HL-60/S4 (cell line): ENCODE results near the gene TWSG1.

Source experiments
- in situ Hi-C: fragments of 300-500 bp; cut with MboI; formaldehyde crosslinking; loops from 2 replicates; pipeline ENCODE4 v1.14.3; 2022; ENCODE audit warnings: low sequenced_read_pairs

TWSG1 gene

DNA sequence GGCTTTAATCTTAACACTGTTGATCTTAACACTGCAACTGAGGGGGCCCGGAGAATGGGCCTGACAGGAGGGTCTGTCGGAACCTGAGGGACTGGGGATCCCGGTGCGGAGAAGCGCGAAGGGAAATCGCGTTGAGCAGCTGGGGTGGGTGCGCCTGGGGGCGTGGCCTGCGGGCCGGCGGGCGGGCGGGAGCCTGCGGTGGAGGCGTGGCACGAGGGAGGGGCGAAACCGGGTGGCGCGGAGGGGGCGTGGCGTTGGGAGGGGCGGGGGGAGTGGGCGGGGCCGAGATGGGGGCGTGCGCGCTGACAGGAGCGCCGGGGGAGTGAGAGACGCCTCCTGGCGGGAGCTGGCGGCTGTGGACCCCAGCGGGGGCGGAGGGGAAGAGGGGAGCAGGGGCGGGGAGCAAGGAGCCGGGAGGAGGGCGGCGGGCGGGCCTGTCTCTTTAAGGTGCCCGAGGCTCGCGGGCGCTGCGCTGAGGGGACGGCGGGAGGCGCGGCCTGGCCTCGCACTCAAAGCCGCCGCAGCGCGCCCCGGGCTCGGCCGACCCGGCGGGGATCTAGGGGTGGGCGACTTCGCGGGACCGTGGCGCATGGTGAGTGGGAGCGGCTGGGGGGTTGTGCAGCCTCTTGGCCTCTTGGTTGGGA is at the start of gene TWSG1:
TWSG1 (plus strand) TSS at position 445 of the 644 bp plus-strand sequence. CDS start 2,457 bp downstream, outside the sequence.
- in situ Hi-C loops, result no loop called here

DNA sequence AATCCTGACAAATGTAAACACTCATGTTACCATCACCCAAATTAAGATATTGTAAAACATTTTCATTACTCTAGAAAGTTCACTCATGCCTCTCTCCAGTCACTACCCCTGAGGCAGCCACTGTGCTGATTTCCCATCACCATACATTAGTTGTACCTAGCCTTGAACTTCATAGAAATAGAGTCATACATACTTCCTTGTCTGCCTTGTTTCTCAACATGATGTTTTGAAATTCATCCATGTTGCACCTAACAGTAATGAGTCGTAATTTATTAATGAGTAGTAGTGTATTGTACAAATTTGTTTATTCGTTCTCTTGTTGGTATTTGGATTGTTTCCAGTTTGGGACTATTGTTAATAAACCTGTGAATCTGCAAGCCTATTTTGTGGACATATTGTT is 49.0 kb upstream of the TWSG1 start:
- in situ Hi-C loops, result no loop called here

DNA sequence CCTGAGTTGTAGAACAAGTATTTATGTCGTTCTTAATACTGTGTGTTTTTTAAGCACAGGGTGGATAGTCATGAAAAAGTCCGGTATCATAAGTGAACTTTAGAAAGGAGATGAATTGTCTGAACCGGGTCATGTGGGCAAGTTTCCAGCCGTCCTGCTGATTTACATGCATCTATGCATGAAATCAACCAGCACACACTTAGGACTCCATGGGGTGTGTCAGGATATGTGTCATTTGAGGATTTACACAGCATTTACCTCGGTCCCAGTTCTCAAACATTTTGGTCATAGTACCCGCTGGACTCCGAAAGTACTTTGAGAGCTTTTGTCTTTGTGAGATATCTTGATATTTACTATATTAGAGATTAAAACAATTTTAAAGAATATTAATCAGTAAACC is 47.5 kb upstream of the TWSG1 start:
- in situ Hi-C loops, result no loop called here

DNA sequence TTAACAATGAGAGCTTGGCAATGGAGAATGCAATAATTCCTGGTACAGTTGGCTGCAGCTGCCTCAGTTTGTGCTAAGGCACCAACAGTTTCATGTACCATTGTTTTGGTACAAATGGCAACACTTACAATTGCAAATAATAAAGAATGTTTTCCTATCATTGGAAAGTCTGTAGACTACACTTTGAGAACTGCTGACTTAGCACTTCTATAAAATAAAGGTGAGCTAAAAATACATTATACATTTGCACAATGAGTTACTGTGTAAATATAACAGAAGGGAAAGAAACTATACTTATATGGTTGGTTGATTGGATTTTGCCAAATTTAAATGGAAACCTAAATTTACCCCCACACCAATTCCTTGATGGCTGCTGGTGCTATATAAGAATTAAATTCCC is 44.9 kb upstream of the TWSG1 start:
- in situ Hi-C loops, result no loop called here

DNA sequence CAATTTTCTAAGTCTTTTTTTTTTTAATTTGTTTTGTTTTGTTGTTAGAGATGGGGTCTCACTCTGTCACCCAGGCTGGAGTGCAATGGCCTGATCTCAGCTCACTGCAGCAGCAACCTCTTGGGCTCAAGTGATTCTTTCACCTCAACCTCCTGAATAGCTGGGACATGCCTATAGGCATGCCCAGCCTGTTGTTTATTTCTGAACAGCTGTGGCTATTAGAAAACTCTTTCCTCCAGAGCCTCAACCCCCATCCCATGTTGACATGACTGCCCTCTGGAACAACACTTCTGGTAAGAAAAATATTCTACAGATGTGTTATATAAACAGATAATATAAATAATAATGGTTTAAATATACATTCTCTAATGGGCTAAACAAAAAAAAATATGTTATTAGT is 44.4 kb upstream of the TWSG1 start:
- in situ Hi-C loops, result no loop called here

DNA sequence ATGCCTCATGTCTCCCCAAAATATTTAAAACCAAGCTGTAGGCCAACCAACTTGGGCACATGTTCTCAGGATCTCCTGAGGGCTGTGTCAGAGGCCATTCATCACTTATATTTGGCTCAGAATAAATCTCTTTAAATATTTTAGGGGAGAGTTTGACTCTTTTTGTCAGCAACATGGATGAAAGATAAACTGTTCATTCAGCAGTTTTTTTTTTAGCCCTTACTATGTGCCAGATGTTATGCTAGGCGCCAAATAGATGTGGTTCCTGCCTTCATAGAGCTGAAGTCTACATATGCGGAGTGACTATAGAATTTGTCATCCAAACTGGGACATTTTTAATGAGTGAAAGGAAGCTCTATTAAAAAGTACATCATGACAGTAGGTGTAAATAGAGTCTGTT is 42.5 kb upstream of the TWSG1 start:
- in situ Hi-C loops, result no loop called here

DNA sequence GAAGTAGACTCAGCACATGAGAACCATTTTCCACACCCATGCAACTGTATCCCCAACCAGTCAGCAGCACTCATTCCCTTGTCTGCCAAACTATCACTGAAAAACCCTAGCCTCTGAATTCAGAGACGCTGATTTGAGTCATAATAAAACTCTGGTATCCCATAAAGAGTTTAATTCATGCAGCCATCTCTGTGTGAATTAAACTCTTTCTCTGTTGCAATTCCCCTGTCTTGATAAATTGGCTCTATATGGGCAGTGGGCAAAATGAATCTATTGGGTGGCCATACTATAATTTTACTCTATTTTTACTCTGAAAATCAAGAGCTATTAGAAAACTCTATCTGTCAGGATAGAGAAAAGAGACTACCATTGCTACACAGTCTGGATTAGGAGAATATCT is 40.6 kb upstream of the TWSG1 start:
- in situ Hi-C loops, result no loop called here

DNA sequence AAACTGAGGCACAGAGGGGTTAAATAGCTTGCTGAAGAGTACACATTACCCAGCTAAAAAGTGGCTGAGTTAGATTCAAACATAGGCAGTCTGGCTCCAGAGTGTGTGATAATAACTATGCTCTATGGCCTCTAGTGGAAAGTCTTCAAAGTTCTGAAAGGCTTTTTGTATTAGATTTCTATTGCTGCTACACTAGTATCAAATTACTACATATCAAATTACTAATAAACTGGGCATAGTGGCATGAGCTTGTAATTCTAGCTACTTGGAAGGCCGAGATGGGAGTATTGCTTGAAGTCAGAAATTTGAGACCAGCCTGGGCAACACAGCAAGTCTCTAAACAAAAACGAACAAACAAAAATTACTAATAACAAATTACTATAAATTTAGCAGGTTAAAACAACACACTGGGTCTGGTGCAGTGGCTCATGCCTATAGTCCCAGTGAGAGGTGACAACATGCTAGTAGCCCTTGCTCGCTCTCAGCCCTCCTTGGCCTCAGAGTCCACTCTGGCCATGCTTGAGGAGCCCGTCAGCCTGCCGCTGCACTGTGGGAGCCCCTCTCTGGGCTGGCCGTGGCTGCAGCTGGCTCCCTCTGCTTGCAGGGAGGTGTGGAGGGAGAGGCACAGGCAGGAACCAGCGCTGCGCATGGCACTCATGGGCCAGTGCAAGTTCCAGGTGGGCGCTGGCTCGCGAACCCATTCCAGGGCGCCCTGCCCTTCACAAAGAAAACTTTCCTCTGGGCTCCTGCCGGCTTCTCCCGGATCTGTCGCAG is 38.2 kb upstream of the TWSG1 start:
- in situ Hi-C loops, result no loop called here

DNA sequence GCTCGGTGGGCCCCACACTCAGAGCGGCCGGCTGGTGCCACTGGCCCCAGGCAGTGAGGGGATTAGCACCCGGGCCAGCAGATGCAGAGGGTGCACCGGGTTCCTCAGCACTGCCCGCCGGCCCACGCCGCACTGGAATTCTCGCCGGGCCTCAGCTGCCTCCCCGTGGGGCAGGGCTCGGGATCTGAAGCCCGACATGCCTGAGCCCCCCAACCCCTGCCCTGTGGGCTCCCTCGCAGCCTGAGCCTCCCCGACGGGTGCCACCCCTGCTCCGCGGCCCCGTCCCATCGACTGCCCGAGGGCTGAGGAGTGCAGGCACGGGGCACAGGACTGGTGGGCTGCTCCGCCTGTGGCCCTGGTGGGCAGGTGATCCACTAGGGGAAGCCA is 37.6 kb upstream of the TWSG1 start:
- in situ Hi-C loops, result no loop called here

DNA sequence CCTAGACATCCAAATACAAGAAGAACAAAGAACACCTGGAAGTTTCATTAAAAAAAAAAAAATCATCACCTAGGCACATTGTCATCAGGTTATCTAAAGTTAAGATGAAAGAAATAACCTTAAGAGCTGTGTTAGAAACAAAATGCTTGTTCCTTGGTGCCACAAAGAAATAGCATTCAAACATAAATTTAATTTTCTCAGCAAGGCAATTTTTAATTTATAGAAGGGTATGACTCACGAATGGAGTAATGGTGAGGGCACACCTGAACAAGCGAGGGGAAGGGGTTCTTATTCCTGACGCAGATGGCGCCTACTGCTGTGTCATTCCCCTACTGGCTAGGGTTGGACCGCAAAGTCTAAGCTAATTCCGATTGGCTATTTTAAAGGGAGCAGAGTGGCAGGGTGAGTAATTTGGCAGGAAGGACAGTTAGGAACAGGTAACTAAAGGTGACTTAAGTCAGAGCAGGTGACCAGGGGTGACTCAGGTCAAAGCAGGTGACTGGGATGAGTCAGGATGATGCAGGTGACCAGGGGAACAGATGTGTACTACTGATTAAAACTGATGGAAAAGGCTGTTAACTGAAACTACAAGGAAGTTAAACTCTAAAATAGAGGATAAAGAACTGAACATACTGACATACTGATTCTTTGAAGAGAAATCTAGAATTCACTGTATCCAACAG is 30.0 kb upstream of the TWSG1 start:
- in situ Hi-C loops, result no loop called here

DNA sequence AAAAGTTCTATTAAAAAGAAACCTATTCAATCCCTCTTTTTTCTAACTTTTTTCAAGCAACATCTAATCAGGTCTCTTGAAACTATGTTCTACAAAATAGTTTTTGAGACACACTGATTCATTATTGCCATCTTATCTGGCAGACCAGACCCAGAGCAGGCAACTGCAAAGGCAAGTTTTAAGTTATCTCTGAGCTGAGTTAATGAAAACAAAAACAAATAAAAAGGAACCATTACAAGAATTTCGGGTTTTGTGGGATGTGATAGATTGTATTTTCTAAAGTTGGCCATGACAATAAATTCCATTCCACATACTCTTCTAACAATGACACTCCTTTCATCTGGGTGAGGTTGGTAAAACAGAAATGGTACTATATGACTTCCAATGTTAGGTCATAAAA is 15.2 kb upstream of the TWSG1 start:
- in situ Hi-C loops, result no loop called here

DNA sequence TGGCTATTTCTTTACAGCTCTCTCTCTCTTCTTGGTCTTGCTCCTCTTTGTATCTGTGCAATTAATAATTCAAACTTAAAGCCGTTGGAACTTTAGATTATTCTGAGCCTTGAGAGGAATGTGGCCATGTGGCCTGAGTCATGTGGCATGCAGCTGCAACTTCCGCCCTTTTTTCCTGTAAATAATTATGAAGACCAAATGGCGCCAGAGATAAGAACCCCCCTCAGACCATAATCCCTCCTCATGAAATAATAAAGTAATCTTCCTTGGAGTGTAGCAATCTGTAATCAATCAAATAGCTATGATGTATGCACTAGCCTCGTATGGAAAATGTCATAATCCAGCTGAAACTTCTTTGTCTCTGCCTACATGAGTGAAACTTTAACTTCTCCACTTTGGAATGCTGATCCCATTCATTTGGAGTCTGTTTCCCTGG is 13.5 kb upstream of the TWSG1 start:
- in situ Hi-C loops, result no loop called here

DNA sequence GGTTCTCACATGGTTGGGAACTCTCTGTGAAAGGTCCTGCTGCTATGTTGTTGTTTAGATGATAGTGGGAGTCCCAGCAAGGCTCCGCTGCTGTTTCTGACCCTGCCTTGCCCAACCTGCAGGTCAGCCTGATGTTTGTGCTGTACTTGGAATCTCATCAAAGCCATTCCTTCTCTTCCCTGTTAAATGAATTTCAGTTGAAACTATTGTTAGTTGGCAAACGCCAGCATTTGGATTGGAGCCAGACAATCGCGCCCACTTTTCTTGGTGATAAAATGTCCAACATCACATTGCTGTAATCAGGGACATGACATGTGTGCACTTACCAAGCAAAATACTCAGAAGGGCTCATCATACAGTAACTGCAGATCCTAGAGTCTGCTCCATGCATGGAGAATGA is 12.8 kb upstream of the TWSG1 start:
- in situ Hi-C loops, result no loop called here

DNA sequence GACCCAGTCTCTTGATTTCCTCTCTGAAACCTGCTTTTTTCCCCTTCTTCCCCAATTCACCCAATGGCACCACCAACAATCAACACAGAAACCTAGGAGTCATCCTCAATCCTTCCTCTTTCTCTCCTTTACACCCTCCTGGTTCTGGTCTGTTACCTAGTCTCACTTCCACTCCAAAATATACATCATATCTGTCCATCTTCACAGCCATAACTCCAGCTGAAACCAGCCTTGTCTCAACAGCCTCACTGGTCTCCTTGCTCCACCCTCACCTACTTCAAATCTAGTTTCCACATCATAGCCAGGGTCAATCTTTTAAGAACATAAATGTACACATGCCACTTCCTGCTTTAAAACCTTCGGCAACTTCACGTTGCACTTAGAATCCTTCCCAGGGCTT is 11.8 kb upstream of the TWSG1 start:
- in situ Hi-C loops, result no loop called here

DNA sequence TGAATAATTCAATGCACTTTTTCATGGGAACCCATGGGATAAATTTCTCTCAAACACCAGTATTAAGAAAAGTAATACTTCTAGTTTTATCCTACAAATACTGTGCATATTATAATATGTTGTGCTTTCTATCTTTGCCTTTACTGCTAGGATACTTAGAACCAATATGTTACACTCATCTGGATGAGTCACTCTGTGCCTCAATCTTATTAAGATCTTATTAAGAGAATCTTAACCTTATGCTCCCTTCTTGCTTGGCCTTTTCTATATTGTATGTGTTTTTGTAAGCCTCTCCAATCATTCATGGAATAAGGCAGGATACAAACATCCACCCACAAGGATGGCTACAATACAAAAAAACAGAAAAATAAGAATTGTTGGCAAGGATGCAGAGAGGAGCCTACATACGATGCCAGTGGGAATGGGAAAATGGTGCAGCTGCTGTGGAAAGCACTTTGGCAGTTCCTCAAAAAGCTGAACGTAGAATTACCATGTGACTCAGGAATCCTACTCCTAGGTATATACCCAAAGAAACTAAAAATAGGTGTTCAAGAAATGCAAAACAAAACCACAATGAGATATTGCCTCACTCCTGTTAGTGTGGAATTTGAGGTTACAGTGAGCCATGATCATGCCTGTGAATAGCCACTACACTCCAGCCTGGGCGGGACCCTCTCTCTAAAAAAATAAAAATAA is 10.7 kb upstream of the TWSG1 start:
- in situ Hi-C loops, result no loop called here

DNA sequence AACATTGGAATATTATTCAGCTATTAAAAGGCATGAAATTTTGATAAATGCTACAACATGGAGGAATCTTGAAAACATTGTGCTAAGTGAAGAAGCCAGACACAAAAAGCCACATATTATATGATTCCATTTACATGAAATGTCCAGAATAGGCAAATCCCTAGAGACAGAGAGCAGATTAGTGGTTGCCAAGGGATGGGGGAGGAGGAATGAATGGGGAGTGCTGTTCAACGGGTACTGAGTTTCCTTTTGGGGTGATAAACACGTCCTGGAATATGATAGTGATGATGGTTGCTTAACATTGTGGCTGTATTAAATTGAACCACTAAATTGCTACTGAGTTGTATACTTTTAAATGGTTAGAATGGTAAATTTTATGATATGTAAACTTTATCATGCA is 8.9 kb upstream of the TWSG1 start:
- in situ Hi-C loops, result no loop called here

DNA sequence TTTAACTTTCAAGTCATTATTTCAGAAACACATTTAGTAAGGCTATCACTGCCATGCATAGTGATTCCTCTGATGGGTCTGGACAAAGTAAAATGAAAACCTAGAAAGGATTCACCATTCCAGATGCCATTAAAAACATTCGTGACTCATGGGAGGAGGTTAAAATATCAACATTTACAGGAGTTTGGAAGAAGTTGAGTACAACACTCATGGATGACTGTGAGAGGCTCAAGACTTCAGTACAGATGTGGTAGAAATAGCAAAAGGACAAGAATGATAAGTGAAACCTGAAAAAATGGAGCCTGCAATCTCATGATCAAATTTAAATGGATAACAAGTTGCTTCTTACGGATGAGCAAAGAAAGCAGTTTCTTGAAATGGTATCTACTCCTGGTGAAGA is 5.8 kb upstream of the TWSG1 start:
- in situ Hi-C loops, result no loop called here

DNA sequence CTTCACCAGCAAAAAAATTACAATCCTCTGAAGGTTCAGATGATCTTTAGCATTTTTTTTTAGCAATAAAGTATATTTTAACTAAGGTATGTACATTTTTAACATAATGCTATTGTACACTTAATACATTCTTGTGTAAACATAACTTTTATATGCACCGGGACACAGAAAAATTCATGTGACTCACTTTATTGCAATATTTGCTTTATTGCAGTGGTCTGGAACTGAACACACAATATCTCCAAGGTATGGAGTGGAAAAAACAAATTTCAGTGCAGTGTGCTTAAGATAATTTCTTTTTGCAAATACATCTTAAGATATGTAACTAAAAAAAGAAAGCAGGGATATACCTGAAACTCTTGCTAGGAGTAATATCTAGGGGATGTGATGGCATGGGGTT is 5.1 kb upstream of the TWSG1 start:
- in situ Hi-C loops, result no loop called here

DNA sequence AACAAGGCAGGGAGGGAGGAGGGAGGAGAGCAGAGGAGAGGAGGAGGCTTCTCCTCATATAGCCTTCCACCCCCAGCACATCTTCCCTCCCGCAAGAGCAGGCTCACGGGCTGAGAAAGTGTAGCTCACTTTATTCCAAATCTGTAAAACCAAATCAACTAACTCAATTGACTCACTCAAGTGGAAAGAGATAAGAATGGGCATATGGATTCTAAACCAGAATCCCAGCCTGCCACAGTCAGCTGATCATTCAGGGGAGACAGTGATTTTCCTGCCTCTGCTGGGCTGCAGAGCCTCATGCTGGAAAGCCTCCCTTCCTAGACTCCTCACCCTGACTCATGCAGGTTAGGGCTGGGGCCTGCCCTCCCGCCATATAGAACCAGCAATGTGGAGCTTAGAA is 4.2 kb upstream of the TWSG1 start:
- in situ Hi-C loops, result no loop called here

DNA sequence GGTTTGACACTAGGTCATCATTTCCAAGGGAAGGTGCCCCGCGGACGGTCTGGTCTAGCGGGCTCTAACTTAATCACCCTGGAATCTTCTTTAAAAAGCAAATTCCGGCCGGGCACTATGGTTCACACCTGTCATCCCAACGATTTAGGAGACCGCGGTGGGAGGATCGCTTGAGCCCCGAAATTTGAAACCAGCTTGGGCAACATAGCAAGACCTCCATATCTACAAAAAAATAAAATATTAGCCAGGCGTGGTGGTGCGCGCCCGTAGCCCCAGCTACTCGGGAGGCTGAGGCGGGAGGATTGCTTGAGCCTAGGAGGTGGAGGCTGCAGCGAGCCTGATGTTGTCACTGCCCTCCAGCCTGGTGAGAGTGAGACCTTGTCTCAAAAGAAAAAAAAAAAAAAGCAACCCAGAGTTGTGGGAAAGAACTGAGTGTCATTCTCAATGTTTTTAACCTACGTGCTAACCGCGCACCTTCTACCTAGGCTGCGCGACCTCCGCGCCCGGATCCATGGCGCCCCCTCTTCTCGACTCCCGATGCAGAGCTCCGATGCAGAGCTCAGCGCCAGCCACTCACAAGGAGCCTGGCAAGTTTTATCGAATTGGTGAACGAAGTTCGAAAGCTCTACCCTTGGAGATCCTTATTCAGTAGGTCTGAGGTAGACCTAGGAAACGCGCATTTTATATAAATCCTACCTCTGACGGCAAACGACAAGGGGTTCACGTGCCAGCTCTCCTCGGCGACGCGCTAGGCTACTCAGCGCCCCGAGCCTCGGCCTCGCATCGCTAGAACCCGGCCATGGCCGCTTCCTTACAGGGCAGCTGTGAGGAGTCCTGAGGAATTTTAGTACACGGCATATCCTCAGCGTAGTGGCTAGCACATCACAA is 888 bp upstream of the TWSG1 start:
- in situ Hi-C loops, result no loop called here
